Gastrocnemius medialis (tissue), 4 donors: ENCODE results near the gene CTTNBP2NL.

Source experiments
- POLR2A ChIP-seq, 2 donors: fragments of 450-650 bp; IDR thresholded peaks; one replicate each; pipeline ENCODE4 v1.6.1; 2017; ENCODE audit warnings: antibody characterized with exemption in 2 of 2, mild to moderate bottlenecking in 2 of 2, moderate library complexity in 2 of 2
- TF ChIP-seq, protein P1 (sequence below), 5 experiments: fragments of 450-650 bp in 3 of 5; fragments of 200-600 bp in 2 of 5; sonication (generic) in 2 of 5; IDR thresholded peaks in 4 of 5; conservative IDR thresholded peaks in 1 of 5; 1 replicate in 4 of 5; 2 replicates in 1 of 5; pipeline ENCODE4 v1.5.1; 2016 to 2019; ENCODE audit warnings: antibody characterized with exemption in 5 of 5, mild to moderate bottlenecking in 3 of 5, moderate library complexity in 3 of 5

DNA sequence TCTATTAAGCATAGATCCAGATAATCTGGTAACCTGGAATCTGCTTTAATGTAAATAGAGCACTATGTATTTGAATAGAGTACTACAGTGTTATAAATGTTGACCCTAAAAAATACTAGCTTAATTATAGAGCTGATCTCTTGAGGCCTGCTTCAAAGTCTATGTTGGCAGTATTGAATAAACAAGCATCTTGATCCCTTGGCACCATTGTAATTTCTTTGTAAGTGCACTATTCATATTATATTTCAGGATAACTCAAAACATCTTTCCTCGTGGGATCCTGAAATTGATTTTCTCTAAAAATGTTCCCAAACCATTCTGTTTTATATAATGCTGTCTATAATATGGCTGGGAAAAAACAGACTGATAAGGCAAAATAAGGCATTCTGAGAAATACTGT lies 10.8 kb downstream of the CTTNBP2NL start:
- TF ChIP-seq, protein P1, sequence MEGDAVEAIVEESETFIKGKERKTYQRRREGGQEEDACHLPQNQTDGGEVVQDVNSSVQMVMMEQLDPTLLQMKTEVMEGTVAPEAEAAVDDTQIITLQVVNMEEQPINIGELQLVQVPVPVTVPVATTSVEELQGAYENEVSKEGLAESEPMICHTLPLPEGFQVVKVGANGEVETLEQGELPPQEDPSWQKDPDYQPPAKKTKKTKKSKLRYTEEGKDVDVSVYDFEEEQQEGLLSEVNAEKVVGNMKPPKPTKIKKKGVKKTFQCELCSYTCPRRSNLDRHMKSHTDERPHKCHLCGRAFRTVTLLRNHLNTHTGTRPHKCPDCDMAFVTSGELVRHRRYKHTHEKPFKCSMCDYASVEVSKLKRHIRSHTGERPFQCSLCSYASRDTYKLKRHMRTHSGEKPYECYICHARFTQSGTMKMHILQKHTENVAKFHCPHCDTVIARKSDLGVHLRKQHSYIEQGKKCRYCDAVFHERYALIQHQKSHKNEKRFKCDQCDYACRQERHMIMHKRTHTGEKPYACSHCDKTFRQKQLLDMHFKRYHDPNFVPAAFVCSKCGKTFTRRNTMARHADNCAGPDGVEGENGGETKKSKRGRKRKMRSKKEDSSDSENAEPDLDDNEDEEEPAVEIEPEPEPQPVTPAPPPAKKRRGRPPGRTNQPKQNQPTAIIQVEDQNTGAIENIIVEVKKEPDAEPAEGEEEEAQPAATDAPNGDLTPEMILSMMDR (IDR thresholded peaks at IDR 0.05 in 4 of 5, conservative IDR thresholded peaks at IDR 0.05 in 1 of 5), result no peak
- TF ChIP-seq POLR2A (IDR thresholded peaks at IDR 0.05), result no peak
